Endothelial cell of umbilical vein (primary cell): ENCODE data around the gene GAPVD1.

Source experiments
- EZH2 ChIP-seq: IDR thresholded peaks from 2 replicates; pipeline ENCODE4 v1.6.1; 2012; ENCODE audit warnings: borderline replicate concordance, low read depth, mild to moderate bottlenecking, moderate library complexity, low read length, inconsistent platforms; ENCODE audit not compliant: severe bottlenecking
- JUN ChIP-seq: IDR thresholded peaks from 2 replicates; pipeline ENCODE4 v1.6.1; 2011; ENCODE audit warnings: borderline replicate concordance, low read depth; ENCODE audit not compliant: insufficient read length, insufficient read depth
- MYC ChIP-seq: IDR thresholded peaks from one replicate; pipeline ENCODE4 v1.6.1; 2011; ENCODE audit warnings: mild to moderate bottlenecking, low read depth, low read length
- POLR2A ChIP-seq: IDR thresholded peaks from 2 replicates; pipeline ENCODE4 v1.6.1; 2012; ENCODE audit warnings: low read depth, mild to moderate bottlenecking, control low read depth, low read length
- POLR2AphosphoS5 ChIP-seq: IDR thresholded peaks from 2 replicates; pipeline ENCODE4 v1.6.1; 2012; ENCODE audit warnings: low read depth, mild to moderate bottlenecking, control low read depth, low read length, moderate library complexity; ENCODE audit not compliant: insufficient read depth
- TF ChIP-seq, protein P1 (sequence below), 2 donors: IDR thresholded peaks; 1 replicate in 1 of 2; 2 replicates in 1 of 2; pipeline ENCODE4 v1.5.1; 2011; ENCODE audit warnings: low read length in 2 of 2, mild to moderate bottlenecking in 2 of 2, moderate library complexity in 2 of 2, control low read depth in 1 of 2, inconsistent platforms in 1 of 2, low read depth in 1 of 2; ENCODE audit not compliant: insufficient read depth in 1 of 2; ENCODE audit errors: extremely low read depth in 1 of 2
- TF ChIP-seq, protein P2 (sequence below): IDR thresholded peaks from 2 replicates; pipeline ENCODE4 v1.6.1; 2011; ENCODE audit not compliant: insufficient read depth, insufficient read length

- no peak for TF ChIP-seq EZH2
- TF ChIP-seq, protein P1, sequence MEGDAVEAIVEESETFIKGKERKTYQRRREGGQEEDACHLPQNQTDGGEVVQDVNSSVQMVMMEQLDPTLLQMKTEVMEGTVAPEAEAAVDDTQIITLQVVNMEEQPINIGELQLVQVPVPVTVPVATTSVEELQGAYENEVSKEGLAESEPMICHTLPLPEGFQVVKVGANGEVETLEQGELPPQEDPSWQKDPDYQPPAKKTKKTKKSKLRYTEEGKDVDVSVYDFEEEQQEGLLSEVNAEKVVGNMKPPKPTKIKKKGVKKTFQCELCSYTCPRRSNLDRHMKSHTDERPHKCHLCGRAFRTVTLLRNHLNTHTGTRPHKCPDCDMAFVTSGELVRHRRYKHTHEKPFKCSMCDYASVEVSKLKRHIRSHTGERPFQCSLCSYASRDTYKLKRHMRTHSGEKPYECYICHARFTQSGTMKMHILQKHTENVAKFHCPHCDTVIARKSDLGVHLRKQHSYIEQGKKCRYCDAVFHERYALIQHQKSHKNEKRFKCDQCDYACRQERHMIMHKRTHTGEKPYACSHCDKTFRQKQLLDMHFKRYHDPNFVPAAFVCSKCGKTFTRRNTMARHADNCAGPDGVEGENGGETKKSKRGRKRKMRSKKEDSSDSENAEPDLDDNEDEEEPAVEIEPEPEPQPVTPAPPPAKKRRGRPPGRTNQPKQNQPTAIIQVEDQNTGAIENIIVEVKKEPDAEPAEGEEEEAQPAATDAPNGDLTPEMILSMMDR (IDR thresholded peaks at IDR 0.05; ENCODE audit: extremely low read depth in 1 of 2, insufficient read depth in 1 of 2, low read depth in 1 of 2, low read length in 2 of 2), result peak; percentile 82 to 93
- no peak for TF ChIP-seq POLR2A
- no peak for TF ChIP-seq POLR2AphosphoS5
- TF ChIP-seq JUN, result no peak
- TF ChIP-seq, protein P2, sequence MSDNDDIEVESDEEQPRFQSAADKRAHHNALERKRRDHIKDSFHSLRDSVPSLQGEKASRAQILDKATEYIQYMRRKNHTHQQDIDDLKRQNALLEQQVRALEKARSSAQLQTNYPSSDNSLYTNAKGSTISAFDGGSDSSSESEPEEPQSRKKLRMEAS, result no peak
- TF ChIP-seq MYC, result peak; percentile 14
These were observed 146.6 kb downstream of the GAPVD1 start for GRCh38 chr9:125407974-125408900.
